Brain microvascular endothelial cell (primary cell): ENCODE measurements around the gene SUMO2.
"Not testable (repeated sequence)": the region's sequence is repeated elsewhere in the genome, so short reads cannot be mapped to it uniquely, and the experiment has no call there.

Experiments used
- DNase-seq: peaks from one replicate; pipeline ENCODE4 v3.0.0-alpha.2; 2020
- H3K27ac ChIP-seq: fragments of 250-450 bp; sonication (Bioruptor Pico); 2 replicates; pipeline ENCODE4 v1.5.1; 2020; ENCODE audit warnings: mild to moderate bottlenecking, moderate library complexity
- H3K27me3 ChIP-seq: fragments of 250-450 bp; sonication (Bioruptor Pico); replicated peaks from 2 replicates; pipeline ENCODE4 v1.5.1; 2020; ENCODE audit warnings: mild to moderate bottlenecking
- H3K36me3 ChIP-seq: fragments of 250-450 bp; sonication (Bioruptor Pico); replicated peaks from 2 replicates; pipeline ENCODE4 v1.5.1; 2020; ENCODE audit warnings: mild to moderate bottlenecking
- H3K4me3 ChIP-seq: 2 replicates; pipeline ENCODE4 v1.5.1; 2011; ENCODE audit warnings: low read depth, mild to moderate bottlenecking, control low read depth, low read length, moderate library complexity
- CTCF ChIP-seq: IDR thresholded peaks from 2 replicates; pipeline ENCODE4 v1.5.1; 2011; ENCODE audit warnings: low read depth, mild to moderate bottlenecking, moderate library complexity, low read length, control low read depth, inconsistent platforms; ENCODE audit errors: missing control alignments
- in situ Hi-C: cut with HindIII; loops from 2 replicates; pipeline ENCODE4 v1.10.0; 2017; ENCODE audit warnings: low sequenced_read_pairs, low pct_ligation_motif_present

Gene SUMO2

GRCh38 chr17:75181110-75181509, 1.6 kb downstream of the SUMO2 start:
- H3K27me3 ChIP-seq: no peaks in the 10 kb centered on the region
- H3K36me3 ChIP-seq: peaks cover 13% of the 10 kb centered on the region
- DNase-seq: no peak
- in situ Hi-C loops: no loop called here
- no peak overlapping the region for H3K27ac ChIP-seq
- TF ChIP-seq CTCF: no peak
- peak overlapping the region; percentile 98 for H3K4me3 ChIP-seq

- Histone ChIP-seq H3K4me3 (no peak overlapping the region), H3K27me3 (no peaks in the 10 kb centered on the region), H3K36me3 (peaks cover 35% of the 10 kb centered on the region), H3K27ac (no peak overlapping the region)
- no peak for DNase-seq
- TF ChIP-seq CTCF: no peak
- in situ Hi-C loops: no loop called here
These were observed 4.3 kb downstream of the SUMO2 start for GRCh38 chr17:75178453-75178852.

- Histone ChIP-seq H3K27me3 (no peaks in the 10 kb centered on the region), H3K27ac (no peak overlapping the region), H3K36me3 (peaks cover 48% of the 10 kb centered on the region), H3K4me3 (no peak overlapping the region)
- no peak for TF ChIP-seq CTCF
- in situ Hi-C loops: no loop called here
- DNase-seq: no peak
These were observed 6.1 kb downstream of the SUMO2 start for GRCh38 chr17:75176625-75177024.

- in situ Hi-C loops: no loop called here
- Histone ChIP-seq H3K27ac (no peak overlapping the region), H3K4me3 (no peak overlapping the region), H3K36me3 (peaks cover 55% of the 10 kb centered on the region), H3K27me3 (no peaks in the 10 kb centered on the region)
- no peak for TF ChIP-seq CTCF
- DNase-seq: no peak
These were observed 7.8 kb downstream of the SUMO2 start for GRCh38 chr17:75174996-75175395.

- no peak for TF ChIP-seq CTCF
- Histone ChIP-seq H3K4me3 (no peak overlapping the region), H3K36me3 (peaks cover 63% of the 10 kb centered on the region), H3K27ac (no peak overlapping the region), H3K27me3 (no peaks in the 10 kb centered on the region)
- no peak for DNase-seq
- in situ Hi-C loops: no loop called here
These were observed 9.2 kb downstream of the SUMO2 start for GRCh38 chr17:75173526-75173925.

GRCh38 chr17:75168998-75169397, 13.8 kb downstream of the SUMO2 start:
- H3K36me3 ChIP-seq: peaks cover 53% of the 10 kb centered on the region
- no peaks in the 10 kb centered on the region for H3K27me3 ChIP-seq
- DNase-seq: no peak
- H3K4me3 ChIP-seq: no peak overlapping the region
- TF ChIP-seq CTCF: no peak
- no peak overlapping the region for H3K27ac ChIP-seq
- in situ Hi-C loops: no loop called here

GRCh38 chr17:75164606-75165005, 18.2 kb downstream of the SUMO2 start:
- in situ Hi-C loops, DNase-seq, H3K4me3 ChIP-seq, H3K27ac ChIP-seq, H3K27me3 ChIP-seq: not testable (repeated sequence)
- H3K36me3 ChIP-seq: peaks cover 25% of the 10 kb centered on the region
